DMS114 treated with DMSO at 0.1 percent for 48 hours (cell line): ENCODE results near the gene CYP19A1.
"Not testable (repeated sequence)": the region's sequence is repeated elsewhere in the genome, so short reads cannot be mapped to it uniquely, and the experiment has no call there.

Experiments
- DNase-seq: peaks from one replicate; lab custom pipeline; 2025; ENCODE audit not compliant: unreplicated experiment; lab: John Stamatoyannopoulos, UW

CYP19A1 gene

DNA sequence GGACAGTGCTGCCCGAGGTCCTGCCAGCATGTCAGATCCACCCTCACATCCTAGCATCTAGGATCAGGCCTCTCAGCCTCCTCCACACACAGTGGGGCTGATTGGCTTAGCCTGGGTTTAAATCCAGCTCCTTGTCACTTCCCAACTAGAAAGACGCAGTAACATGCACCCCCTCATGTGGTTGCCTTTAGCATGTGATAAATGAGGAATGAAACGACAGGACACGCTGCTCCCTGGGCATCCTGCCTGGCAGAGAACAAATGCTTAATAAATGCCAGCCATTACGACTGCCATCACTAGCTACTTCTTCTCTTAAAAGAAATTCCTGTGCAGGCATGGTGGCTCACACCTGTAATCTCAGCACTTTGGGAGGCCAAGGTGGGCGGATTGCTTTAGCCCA lies 149.6 kb downstream of the CYP19A1 start:
- not testable (repeated sequence) for DNase-seq

DNA sequence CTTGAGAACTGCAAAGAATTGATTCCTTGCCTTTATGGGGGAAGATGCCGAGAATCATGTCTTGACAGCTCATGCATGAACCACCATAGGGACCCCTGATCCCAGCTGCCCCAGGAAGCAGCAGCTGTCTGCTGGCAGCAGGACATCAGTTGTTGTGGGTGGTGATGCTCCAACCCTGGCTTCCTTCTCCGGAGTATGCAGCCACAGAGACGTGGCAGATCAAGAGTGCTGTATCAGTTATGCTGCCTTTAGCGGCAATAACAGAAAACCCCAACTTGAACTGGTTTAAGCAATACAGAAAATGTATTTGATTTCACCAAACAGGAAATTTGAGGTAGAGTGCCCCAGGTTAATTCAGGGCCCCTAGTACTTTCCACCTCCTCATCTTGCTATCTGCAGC lies 151.5 kb downstream of the CYP19A1 start:
- DNase-seq, result no peak

DNA sequence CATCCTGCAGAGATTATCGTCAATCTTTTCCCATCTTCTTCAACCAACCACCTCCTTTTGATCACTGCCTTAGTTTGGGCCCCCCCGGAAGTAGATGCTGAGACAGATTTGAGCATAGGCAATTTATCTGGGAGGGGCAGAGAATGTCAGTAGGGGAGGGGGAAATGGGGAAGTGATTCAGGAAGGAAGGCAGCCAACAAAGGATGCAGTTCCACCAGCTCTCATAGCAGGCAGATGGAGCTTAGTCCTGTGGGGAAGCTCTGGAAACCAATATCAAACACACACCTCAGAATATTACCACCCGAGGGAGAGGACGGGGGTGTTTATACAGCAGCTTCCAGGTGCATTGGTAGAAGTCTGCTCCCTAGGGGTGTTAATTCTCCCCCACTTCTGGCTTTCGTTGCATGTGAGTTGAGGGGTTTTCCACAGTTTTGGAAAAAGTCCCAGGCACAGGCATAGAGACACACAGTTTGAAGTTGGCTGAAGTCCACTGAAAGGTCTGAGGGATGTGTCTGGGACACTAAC lies 152.2 kb downstream of the CYP19A1 start:
- no peak for DNase-seq

- DNase-seq, result no peak
Observed at GRCh38 chr15:51185213-51186159, 152.9 kb downstream of the CYP19A1 start.

DNA sequence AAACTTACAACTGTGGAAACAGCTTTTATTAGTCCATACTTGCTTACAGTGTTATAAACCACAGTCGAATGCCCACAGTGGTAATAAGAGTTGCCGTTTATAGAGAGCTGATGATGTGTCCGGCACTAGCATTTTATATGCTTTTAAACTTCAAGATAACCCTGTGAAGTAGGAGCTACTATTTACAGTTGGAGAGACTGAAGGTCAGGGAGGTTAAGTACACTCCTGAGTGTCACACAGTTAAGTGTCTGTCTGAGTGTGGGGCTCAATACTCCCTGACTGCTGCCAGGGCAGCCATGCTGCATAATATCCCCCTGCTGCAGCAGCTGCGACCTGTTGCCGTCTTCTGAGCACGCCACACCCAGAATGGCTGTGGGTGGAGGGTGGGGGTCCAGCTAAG lies 153.8 kb downstream of the CYP19A1 start:
- no peak for DNase-seq

DNA sequence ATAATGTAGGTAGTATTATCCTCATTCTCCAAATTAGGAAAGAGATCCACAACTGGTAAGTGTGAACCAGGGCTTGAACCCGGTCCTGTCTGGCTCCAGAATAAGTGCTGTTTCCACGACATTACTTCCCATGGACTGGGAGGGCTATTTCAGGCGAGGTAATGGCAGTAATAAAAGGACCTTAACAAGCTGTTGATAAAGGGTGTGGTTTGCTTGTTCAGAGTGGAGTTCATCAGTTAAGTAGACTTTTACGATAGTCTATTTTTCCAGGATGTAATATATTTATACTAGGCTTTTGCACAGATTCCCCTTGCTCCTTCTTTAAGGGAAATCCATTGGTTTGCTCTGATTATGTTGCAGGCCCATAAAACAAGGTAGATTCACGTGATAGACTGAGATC lies 155.3 kb downstream of the CYP19A1 start:
- DNase-seq, result no peak

GRCh38 chr15:51181905-51182304 lies 156.5 kb downstream of the CYP19A1 start:
- DNase-seq, result no peak

DNA sequence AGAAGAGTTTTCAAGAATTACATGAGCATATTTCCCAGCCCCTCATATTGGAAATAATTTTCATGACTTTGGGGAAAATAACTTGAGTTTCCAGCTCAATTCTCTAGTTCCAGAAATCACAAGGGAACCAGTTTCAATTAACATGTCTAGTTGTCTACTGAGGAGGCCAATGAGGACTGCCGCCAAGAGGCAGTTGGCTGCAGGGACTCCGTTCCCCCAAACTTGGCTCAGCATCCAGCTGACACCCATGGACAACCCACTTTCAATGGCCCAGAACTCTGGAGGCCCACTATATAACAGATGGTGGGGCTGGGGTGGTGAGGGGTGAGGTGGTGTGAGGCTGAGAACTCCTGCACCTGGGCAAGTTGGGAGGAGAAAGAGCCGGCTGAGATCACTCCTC lies 157.2 kb downstream of the CYP19A1 start:
- DNase-seq, result no peak

GRCh38 chr15:51180534-51180933 lies 157.9 kb downstream of the CYP19A1 start:
- no peak for DNase-seq

DNA sequence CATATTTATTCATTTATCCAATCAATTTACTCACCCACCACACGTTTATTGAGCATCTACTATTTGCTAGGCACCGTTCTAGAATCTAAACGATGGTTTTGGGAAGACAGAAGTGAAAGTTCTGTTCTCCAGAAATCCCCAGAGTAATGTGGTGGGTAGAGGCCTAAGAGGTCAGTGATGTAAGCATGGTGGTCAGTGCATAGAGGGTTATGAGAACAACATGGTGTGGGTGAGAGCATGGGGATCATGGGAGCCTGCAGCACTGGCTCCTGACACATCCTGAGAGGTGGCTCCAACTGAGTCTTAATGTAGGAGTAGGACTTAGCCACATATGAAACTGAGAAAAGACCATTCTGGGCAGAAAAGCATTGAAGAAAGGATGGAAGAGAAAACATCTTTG lies 158.4 kb downstream of the CYP19A1 start:
- DNase-seq, result no peak

- no peak for DNase-seq
Observed at GRCh38 chr15:51172193-51172592, 166.2 kb downstream of the CYP19A1 start.

DNA sequence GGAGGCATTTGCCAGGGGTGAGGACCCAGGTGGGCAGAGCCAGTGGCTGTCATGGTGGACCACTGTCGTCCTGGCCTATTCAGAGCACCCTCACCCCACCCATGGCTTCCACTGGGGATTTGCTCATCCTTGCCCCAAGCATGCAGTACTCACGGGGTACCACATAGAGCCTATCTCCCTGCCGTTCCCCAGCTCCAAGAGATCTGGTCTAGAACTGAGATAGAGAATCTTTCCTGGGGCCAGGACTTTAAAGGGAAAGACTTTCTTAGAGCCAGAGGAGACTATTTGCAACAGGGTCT lies 166.8 kb downstream of the CYP19A1 start:
- DNase-seq, result no peak

DNA sequence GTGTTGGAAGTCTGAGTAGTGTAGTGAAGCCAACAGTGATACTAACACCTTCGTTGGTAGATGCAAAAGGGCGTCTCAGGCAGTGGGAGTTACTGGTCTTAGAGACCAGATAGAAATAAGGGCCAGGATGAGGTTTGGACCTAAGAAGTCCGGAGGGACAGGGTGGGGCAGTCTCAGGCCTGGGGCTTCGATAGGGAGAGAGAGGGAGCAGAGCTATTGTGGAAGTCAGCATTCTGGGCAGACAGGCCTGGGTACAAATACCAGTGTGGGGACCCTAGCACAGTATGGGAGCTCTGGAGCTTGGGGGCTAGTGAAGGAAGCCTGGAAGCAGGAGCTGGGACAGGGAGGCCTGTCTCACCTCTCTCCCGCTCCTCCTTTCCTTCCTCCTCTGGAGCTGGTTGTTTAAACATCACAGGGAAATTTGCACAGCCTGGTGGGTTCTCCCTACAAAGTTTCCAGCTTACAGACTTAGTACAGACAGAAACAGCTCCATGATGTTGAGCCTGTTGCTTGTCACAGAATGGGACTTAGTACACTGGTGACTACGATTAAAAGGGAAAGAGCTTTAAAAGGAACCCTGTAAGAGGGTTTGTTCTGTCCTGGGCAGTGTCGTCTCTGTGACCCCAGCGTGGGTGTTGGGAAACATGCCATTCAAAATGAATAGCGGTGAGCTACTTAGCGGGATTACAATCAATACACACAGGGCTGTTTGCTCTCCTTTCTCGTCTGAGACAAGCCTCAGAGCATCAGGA lies 167.3 kb downstream of the CYP19A1 start:
- DNase-seq, result no peak

DNA sequence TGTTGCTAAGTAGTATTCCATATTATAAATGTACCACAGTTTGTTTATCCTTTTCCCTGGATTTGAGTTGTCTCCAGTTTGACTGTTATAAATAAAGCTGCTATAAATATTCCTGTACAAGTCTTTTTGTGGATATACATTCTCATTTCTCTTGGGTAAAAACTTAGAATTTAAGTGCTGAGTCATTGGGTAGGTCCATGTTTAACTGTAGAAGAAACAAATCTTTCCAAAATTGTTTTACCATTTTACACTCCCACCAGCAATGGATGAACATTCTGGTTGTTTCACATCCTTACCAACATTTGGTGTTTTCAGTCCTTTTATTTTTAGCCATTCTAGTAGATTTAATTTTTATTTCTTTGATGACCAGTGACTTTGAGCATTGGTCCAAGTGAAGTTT lies 169.7 kb downstream of the CYP19A1 start:
- DNase-seq, result no peak

DNA sequence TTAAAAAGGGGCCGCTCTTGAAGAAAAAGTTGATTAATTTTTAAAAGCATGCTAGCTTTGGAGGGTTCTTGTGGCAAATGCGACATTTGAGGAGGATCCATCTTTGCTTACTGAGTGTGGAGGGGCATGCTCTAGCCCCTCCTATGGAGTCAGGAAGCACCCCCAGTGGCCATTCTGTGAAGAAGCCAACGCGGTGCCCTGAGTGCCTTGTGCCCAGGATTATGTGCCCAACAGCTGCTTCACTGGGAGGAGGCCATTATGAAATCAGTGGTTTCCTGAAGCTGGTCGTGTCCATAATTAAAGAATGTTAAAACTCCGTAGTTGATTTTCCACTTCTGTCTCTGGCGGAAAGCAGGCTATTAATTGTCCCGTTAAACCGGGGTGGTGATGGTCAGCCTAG lies 174.6 kb downstream of the CYP19A1 start:
- DNase-seq, result no peak

- DNase-seq, result peak; percentile 50
Observed at GRCh38 chr15:51162865-51163762, 175.3 kb downstream of the CYP19A1 start.

GRCh38 chr15:51161491-51162220 lies 176.7 kb downstream of the CYP19A1 start:
- DNase-seq, result no peak

DNA sequence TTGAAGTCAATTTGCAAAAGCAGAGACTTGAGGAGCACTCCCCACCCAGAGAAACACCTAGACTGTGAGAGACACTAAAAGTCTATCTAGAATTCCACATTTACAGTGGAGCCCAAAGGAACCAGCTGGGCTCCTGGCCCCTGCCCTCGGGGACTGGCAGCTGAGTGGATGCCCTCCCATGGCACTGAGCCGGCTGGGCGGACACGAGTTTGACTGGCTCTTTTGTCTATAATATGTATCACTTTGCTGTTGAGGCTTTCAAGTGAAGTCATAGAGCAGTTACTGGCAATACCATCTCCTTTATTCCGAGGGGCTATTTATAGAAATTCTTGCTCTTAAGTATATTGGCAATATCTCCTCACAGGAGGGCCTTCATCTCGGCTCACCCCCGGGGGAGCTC lies 177.9 kb downstream of the CYP19A1 start:
- no peak for DNase-seq
